HG02840 (cell line): ENCODE measurements around the gene BDNF.

Source experiments
- ATAC-seq: cut with Tn5 transposase; IDR thresholded peaks from one replicate; pipeline ENCODE4 v1.9.1; 2021; ENCODE audit warnings: mild to moderate bottlenecking, moderate library complexity, moderate number of reproducible peaks; ENCODE audit not compliant: unreplicated experiment, low FRiP score

BDNF gene

GRCh38 chr11:27610280-27610679 lies 90.0 kb downstream of the BDNF start:
- no peak for ATAC-seq

GRCh38 chr11:27608951-27609350 lies 91.3 kb downstream of the BDNF start:
- ATAC-seq, result no peak

GRCh38 chr11:27605422-27605821 lies 94.8 kb downstream of the BDNF start:
- ATAC-seq, result no peak
